Measurements from ENCODE around the gene ACOXL.

The ACOXL gene

DNA sequence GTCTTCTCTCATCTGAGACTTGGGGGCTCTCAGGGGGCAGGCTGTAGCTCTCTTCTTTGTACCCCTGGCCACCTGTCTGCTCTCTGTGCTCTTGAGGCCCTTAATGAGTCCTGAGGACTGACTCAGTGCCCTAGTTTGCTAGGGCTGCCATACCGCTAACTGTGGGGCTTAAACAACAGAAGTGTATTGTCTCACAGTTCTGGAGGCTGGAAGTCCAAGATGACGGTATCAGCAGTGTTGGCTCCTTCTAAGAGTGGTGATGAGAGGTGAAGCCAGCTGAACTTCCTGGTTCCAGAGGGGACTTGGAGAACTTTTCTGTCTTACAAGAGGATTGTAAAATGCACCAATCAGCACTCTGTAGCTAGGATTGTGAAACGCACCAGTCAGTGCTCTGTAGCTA is 67.0 kb downstream of the ACOXL start:
- no peak for FAIRE-seq

DNA sequence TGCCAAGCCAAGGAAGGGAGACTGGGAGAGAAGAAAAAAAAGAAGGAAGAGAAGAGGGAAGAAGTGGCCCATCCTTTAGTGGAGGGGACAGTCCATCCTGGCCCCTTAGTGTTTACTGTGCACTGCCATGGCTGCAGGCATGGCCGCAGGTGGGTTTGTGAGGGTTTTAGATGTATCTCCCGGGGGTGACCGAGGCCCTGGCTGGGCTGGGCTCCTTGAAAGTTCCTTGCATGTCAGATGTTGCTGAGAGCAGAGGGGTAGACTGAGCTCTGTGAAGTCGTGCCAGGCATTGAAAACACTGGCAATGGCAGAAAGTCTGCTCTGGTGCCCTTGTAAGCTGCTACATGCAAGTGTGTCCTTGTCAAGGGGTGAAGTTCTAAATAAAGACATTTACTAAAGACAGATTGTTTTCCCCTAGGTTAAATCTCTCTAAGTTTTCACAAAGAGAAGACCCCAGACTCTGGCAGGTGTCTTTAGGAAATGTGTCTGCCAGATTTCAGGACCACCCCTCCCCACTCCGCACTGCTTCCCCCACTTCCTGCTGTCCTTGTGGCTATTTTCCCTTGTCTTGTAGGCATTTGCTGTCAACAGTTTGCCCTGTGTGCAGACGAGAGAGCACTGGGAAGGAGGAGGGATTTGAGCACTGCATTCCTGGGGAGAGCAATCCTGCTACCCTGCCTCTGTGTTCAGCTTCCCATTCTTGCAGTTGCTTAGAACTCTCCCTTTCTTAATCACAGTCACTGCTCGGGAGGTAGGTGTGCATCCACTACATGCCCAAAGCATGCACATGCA is 68.4 kb downstream of the ACOXL start:
- FAIRE-seq, result no peak

DNA sequence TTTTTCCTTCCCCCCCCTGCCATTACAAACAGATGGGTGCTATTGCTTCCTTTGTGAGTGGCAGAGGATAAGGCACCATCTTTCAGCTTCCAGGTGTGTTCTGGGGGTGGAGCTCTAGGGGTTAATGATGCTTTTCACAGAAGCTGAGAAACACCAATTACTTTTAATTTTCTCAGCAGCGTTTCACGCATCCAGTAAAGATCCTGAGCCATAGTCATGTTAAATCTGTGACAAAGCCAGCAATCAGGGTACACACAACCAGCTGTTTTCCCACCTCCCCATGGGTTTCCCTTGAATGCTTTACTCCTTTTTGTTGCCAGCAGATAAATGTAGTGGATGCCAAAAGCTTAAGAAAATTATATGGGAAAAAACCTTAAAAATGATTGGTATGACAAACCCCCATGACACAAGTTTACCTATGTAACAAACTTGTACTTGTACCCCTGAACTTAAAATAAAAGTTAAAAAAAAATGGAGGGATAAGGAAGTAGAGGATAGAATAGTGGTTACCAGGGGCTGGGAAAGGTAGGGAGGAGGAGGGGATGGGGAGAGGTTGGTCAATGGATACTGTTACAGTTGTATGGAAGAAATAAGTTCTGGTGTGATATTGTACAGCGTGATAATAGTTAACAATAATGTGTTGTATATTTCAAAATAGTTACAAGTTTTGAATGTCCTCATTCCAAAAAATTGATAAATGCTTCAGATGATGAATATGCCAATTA is 70.0 kb downstream of the ACOXL start:
- FAIRE-seq, result no peak

DNA sequence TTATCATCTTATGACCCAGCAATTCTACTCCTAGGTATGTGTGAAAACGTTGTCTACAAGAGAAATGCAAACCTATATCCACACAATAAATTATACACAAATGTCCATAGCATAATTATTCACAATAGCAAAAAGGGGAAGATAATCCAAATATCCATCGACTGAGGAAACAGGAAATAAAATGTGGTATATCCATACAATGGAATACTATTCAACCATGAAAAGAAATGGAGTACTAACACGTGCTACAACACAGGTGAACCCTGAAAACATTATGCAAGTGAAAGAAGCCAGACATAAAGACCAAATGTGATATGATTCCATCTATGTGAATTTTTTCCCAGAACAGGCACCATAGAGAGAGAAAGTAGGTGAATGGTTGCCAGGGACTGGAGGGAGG is 72.1 kb downstream of the ACOXL start:
- no peak for FAIRE-seq

DNA sequence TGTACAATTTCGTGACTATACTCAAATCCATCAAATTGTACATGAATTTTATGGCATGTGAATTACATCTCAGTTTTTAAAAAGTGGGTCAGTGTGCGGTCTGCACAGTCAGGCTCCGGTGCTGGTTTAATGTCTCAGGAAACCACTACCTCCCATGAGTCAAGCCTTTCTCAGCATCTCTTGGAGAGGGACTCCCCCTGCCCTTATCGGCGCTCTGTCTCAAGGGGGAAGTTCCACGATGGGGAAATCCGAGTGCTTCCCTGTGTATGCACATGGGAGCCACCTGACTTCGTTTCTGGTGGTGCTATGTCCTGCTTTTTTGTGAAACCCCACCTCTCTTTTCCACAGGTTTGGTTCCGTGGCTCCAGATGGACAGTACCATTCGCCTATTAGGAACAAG is 72.5 kb downstream of the ACOXL start:
- FAIRE-seq, result no peak

DNA sequence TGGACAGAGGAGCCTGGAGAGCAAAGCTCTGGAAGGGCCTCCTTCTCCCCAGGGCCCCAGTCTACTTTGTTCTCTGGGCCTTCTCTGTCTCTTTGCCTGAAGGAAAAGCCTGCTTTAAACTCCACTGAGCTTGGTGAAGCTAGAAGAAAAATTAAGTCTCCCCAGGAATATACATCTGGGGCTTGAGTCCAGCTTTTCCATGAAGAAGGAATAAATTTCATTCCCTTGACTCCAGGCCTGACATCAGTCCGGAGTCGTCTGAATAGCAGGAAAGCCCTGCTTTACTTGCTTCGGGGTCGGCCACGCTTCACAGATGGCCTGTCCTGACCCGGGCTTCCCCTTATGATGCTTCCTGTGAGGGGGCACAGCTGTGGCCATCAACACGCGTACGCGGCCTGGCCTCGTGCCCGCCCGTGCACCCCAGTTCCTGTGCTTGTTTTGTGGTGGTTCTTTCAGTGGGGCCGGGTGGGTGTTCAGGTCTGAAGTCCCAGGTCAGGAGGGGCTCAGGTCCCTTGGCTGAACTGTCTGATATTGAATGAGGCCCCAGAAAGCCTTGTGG is 73.6 kb downstream of the ACOXL start:
- no peak for FAIRE-seq

DNA sequence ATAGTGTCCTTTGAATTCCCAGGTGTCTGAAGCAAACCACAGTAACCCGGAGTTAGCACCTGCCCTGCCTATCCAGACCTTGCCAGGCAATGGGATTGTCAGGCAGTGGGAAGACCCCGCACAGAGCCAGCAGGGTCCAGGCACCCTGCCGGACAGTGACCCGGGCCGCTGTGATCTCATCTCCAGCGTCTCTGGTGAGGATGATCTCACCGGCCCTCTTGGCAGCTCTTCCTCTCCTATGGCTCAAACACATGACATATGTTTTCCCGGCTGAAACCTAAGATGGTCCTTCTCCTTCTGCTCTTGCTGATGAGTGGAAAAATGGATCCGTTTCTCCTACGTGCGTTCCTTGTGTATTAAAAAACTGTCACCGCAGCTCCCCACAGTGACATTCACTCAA is 75.1 kb downstream of the ACOXL start:
- no peak for FAIRE-seq

DNA sequence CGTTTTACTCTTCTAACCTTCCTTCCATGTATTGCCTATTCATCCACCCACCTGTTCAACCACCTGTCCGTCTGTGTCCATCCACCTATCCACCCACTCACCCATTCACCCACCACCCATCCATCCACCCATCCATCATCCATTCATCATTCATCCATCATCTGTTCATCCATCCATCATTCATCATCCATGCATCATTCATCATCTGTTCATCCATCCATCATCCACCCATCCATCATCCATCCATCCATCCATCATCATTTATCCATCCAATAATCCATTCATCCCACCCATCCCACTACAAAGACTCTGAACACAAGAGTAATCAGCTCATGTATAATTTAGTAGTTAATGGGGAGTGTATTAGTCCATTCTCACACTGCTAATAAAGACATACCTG is 78.0 kb downstream of the ACOXL start:
- FAIRE-seq, result no peak

DNA sequence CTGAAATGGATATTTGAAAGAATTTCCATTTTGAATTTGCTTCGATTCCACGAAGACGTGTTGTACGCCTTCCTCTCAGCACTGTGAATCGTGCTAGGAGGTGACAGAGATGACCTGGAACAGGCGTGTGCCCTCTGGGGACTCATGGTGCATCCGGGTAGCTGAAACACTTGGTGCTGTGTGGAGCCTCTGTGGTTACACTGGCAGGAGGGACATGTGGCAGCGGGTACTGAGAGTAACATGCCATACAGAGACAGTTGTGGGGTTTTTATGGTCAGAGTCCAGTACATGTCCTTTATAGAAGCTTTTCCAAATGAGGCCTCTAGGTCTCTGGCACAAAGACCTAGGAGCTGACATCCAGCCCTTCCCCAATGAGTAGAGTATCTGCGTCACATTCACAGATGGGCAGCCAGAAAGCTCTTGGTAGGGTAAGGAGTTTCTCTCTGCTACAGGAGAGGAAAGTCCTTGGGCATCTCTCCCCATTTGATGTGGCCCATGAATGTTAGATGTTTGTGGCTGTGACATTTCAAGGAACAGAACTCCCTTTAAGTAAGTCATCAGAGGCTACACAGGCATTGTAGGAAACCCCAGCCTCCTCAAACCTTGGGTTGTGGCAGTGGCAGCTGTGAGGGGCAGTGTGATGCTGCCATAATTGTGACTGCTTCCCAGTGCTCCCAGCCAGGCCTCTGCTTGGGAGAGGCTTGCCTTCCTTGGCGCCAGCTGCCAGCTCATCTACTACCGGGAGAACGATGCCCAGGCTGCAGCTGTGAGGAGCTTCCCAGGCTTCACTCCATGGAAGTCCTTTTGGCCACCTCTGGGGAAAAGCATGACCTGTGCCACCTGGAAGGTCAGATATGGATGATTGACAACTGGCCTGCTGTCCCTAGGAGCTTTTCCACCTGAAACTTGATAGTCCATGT is 80.6 kb downstream of the ACOXL start:
- FAIRE-seq, result no peak

DNA sequence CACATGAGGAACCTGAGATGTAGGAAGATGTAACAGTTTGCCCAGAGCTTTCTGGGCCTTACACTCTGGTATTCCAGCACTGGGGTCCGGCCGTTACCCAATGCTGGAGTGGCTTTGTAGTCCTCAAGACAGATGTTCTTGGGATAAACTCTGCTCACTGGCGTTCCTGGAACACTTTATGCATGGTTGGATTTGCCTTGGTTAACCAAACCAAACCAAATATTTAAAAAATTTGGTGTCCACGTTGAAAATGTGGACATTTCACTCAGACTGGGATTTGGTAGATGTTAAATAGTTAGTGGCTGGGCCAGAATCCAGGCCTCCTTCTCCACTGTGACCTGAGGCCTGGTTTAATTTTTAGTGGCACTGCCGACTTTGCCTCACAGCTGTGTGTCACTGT is 81.5 kb downstream of the ACOXL start:
- no peak for FAIRE-seq

DNA sequence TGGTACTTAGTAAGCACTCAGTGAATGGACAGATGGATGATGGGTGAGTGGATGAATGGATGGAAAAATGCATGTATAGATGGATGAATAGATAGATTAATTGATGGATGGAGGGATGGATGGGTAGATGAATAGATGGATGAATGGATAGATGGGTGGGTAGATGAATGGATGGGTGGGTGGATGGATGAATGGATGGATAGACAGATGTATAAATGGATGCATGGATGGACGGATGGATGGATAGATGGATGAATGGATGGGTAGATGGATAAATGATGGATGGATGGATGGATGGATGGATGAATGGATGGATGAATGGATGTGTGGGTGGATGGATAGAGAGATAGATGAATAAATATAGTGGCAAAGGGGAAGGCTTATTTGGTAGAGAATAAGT is 83.6 kb downstream of the ACOXL start:
- no peak for FAIRE-seq

DNA sequence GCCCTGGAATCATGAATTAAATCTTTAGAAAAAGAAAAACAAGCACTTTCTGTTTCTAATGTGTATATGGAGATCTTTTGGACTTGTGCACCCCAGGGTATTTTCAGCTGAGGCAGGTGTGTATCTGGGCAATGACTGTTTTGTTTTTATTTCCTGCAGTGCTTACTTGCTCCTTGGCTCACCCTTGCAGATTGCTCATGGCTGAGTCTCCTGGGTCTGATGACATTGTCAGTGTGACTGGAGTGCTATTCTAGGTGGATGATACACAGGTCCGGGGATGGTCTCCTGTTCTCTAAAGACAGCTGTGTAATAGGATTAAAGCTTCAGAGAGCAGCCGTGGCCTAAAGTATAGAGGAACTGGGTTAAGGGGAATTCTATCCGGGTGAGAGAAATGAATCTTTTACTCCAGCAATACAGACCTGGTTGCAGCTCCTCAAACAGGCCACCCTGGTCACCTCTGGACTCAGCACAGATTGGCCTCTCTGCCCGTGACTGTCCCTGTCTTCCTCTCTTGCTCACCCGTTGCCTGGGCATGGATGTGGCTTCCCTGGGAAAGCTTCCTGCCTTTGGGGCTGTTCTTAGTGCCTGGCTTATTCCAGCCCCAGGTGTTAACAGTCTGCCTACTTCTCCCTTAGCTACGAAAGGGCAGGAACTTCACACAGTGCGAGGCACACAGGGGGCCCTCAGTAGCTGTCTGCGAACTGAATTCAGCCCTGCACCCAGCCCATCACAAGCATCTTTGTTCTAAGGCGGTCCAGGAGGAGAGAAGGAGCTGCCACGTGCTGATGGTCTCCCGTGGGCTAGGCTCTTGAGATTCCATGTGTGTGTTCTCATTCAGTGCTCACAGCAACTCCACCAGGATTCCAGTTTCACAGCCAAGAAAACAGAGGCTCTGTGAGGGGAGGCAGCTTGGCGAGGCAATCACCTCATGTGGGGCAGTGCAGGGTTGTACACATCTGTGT is 84.3 kb downstream of the ACOXL start:
- no peak for FAIRE-seq

DNA sequence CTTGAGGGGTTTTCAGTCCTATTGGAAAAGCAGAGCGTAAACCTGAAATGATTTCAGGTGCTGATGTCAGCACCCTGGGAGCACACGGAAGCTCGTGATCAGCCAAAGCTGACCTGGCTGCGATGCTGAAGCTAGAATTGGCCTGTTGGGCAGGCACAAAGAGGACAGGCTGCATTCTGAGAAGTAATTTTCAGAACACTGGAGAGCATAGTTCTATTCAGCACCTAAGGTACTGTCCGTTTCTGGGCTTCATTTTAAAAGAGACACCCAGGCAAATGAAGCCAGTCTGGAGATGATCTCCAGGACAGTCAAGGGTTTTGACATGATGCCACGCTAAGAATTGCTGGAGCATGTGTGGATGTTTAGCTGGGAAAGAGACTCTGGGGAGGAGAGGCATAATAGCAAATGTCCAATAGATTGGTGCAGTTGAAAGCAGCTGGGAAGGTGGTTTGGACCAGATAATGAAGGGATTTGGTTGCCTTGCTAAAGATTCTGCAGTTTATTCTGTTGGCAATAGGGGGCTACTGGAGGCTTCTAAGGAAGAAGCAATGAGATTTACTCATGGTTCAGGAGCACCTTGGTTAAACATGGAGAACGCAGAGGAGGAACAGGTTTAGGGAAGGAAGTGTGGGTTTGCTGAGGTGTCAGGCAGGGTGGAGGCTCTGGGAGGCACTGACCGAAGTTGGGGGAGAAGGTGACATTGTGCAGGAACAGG is 86.6 kb downstream of the ACOXL start:
- no peak for FAIRE-seq

DNA sequence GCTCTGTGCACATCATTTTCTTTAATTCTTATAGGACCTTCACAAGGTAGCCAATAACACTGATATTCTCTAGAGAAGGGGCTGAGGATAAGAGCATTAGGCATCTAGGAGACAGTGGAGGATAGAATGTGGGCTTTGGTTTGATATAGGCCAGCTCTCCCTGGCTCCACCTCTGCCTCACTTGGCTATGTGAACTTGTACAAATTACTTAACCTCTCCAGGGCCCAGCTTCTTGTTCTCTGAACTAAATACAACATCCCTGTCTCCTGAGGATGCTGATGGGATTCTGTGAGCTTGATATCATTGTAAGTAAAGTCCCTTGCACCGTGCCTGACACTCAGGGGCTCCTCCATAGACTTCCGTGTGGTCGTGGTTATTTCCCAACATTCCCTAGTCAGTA is 87.3 kb downstream of the ACOXL start:
- no peak for FAIRE-seq

DNA sequence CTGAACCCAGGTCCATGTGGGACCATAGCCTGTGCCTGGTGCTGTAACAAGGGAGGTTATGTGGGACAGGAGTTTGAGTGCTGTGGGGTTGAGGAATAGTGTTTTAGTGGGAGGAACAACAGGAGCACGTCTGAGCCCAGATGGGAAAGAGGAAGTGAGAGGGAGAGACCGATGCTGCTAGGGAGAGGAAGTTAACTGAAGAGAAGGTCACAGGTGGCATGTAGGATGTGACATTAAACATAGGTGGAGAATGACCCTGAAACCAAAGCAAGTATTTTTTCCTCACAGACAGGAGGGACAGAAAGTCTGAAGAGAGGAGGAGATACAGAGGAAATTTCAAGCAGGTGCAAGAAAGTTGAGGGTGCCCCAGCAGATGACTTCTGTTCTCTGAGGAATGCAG is 87.8 kb downstream of the ACOXL start:
- no peak for FAIRE-seq

DNA sequence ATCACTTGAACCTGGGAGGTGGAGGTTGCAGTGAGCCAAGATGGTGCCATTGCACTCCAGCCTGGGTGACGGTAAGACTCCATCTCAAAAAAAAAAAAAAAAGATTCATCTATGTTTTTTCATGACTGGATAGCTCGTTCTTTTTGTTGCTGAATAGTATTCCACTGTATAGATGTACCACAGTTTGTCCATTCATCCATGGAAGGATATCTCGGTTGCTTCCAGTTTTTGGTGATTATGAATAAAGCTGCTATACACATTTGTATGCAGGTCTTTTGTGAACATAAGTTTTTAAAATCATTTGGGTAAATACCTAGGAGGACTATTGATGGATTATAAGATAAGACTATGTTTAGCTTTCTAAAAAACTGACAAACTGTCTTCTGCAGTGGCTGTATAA is 90.8 kb downstream of the ACOXL start:
- FAIRE-seq, result no peak

DNA sequence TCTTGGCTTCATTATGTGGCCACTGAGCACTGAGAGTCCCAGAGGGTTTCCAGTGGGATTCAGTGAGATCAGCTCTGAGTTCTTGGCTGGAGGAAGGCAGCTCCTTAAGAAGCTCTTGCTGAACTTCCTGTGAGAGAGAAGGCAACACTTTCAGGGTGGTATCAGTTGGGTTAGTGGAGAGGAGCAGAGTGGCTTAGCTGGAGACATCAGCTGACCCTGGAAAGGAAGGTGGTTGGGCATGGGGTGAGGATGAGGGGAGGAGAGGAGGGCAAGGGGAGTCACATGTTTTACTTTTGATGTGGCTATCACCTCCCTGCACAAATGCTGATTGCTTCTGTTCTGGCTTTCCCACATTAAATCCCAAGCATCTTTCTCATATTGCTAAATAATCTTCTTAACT is 95.1 kb downstream of the ACOXL start:
- FAIRE-seq, result no peak

DNA sequence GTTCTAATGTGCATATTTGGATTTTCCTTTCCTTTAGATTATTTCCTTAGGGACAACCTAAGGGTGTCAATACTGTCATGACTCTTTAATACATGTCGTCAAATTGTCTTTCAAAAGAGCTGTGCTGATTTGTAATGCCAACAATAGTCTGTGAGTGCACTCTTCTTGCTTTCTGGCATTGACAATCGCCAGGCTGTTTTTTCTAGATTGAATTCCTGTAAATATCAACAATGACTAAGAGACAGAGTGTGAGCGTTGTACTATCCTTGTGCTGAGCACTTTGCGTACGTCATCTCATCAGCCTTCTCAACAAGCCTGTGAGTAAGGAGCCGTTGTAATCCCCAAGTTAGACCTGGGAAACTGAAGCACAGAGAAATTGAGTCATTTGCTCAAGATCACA is 96.0 kb downstream of the ACOXL start:
- FAIRE-seq, result no peak

DNA sequence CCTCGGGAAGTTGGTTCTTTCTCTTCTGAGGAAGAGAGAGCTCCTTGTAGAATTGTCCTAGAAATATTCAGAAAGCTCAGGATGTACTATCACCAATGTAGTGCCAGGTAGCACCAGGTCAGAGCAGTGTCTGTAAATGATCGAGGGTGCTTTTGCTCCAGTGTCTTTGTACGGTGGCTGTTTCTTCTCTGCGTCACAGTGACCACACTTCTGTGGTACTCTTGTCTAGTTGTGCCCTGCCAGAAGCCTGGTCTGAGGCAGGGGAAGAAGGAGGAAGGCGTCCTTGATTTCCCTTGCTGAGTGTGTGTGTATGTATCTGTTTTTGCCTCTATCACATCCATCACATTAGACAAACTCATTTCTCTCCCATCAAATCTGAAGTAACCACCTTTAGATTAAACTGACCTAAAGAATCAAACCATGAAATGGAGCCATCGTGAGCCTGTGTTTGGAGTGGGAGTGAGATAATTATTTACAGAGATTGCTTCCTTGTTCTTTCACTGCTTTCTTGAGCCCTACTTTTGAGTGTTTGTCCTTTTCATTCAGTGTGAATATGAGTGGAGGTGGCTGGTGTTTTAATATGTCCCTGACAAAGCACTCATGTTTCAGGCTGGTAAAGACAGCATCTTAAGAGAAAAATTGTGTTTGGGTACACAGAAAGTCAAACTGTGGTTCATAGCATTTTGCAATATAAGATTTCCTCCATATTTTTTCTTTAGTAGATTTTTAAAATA is 97.2 kb downstream of the ACOXL start:
- no peak for FAIRE-seq

DNA sequence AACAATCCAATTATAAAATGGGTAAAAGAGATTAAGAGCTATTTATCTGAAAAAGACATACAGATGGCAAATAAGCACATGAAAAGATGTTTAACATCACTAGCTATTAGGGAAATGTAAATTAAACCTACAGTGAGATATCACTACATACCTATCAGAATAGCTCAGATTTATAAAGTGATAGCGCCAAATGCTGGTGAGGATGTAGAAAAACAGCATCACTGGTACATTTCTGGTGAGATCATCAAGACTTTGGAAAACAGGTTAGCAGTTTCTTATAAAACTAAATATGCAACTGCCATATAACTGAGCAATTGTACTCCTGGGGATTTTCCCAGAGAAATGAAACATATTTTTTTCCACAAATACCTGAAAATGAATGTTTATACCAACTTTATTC is 100.4 kb downstream of the ACOXL start:
- FAIRE-seq, result no peak

Measured in TTC549 (cell line).